NCI-H128 (cell line): ENCODE results near the gene CELF1.

ENCODE experiments used
- DNase-seq: peaks from one replicate; lab custom pipeline; 2025; ENCODE audit not compliant: unreplicated experiment; lab: John Stamatoyannopoulos, UW

CELF1 gene

GRCh38 chr11:47488674-47489394, 64.1 kb downstream of the CELF1 start:
- DNase-seq = no peak

- DNase-seq = no peak
Observed at GRCh38 chr11:47488111-47488510, 64.8 kb downstream of the CELF1 start.

- DNase-seq = no peak
Observed at GRCh38 chr11:47487421-47487820, 65.5 kb downstream of the CELF1 start.

DNA sequence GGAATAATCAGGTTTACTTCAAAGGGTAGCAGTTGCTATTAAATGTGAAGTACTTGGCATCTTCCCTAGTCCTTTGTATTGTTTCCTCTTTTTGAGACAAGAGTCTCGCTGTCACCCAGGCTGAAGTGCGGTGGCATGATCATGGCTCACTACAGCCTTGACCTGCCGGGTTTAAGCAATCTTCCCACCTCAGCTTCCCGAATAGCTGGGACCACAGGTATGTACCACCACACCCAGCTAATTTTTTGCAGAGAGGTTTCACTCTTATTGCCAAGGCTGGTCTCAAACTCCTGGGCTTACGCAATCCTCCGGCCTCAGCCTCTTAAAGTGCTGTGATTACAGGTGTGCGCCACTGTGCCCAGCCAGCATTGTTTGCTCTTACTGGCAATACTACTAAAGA, 67.8 kb downstream of the CELF1 start:
- DNase-seq = no peak

- DNase-seq = no peak
Observed at GRCh38 chr11:47483457-47483856, 69.5 kb downstream of the CELF1 start.

DNA sequence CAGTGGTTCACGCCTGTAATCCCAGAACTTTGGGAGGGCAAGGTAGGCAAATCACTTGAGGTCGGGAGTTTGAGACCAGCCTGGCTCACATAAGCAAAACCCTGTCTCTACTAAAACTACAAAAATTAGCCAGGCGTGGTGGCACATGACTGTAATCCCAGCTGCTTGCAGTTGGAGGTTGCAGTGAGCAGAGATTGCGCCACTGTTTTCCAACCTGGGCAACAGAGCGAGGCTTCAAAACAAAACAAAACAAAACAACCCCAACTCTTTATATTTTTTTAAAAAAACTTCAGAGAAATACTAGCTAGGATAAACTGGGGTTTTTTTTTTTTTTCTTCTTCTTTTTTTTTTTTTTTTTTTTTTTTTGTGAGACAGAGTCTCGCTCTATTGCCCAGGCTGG, 72.2 kb downstream of the CELF1 start:
- DNase-seq = no peak

DNA sequence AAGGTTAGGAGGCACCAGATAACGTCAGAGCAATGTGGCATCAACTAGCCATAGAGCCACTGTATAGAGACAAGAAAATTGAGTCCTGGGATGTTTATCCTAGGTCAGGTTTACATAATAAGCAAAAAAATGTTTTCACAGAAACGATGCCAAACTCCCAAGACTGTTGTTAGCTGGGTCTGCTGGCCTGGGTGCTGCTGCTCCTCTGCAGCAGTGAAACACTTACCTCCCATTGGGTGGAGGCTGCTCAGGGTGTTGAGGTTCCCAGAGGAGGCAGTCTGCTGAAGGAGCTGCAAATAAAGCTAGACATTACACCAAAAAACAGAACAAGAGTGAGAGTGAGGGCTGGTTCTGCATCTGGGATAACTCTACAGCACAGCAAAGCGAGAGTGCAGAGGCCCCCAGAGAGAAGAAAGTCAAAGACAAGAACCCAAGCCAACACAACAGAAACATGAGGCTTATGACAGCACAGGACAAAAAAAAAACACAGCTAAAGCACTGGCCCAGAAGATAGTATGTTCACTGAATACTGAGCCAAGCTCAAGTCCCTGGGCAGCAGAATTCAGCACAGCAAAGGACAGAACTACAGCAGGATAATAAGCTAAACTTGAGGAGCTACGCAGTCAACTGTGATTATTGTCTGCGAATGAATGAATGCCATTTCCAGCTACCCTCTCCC, 74.1 kb downstream of the CELF1 start:
- no peak for DNase-seq

DNA sequence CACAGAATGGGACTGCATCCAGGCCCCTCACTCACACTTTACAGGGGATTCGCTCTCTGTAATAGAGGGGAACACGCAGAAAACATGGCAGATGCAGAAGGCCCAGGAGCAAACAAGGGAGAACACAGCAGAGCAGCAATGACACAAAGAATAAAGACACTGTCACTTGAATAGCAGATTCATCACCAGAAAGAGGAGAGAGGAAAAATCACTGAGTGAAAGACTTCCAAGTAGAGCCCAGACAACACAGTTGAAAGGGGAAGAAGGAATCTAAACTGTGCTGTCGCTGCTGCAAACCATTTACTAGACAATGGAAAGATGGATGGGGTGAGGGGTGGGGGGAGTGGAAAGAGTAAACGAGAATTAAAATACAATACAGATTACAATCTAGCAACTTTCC, 75.2 kb downstream of the CELF1 start:
- DNase-seq = no peak

- DNase-seq = no peak
Observed at GRCh38 chr11:47477323-47477722, 75.6 kb downstream of the CELF1 start.

DNA sequence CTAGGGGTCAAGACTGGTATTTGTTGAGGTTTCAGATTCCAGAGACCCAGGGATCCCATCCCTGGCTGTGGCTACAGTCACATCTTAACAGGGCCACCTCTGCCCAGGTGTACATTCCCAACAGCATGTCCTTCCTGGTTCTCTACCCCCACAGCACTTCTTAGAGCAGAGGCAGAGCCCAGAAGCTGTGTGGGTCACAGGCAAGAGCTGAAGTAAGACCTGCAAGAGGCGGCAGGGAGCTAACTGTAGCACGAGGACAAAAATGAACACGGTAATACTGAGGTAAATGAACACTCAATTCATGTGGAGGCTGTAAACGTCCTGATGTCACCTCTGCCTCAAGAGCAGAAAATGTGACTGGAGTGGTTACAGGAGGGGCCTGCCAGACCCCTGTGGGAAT, 82.3 kb downstream of the CELF1 start:
- DNase-seq = no peak

DNA sequence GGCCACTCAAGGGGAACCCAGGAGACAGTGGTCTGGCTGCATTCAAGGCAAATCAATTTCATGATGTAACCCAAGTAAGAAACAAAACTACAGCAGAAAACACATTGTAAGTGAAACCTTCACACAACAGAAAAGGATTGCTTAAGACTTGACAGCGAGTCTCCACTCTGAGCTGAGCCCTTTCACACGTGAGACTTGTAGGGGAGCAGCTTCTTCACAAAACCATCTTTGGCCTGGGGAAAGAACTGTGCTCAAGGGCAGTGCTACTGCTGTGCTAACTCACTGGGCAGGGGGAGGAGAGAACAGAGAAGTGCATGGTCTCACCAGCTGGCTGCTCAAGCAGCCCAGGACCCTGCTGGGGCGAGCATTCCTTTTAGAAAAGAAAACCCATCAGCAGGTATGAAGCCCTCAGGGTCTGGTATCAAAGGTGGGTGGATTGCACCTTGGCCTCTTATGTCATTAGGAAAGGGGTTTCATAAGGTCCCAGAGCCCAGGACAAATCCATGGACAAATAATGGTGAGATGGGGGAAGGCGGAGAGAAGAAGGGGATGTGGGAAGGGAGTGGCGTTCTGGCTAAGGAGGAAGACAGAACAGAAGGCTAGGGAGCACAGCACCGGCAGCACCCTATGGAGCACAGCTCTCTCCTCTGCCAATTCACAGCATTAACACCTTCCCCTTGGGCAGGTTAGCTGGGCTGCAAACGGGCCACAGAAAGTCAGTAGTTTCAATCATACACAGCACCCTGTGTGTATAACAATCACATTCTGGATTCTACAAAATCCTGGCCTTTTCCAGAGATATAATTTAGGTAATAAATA, 83.4 kb downstream of the CELF1 start:
- DNase-seq = no peak

- no peak for DNase-seq
Observed at GRCh38 chr11:47468598-47469214, 84.2 kb downstream of the CELF1 start.

- DNase-seq = peak; percentile 43
Observed at GRCh38 chr11:47467357-47467756, 85.6 kb downstream of the CELF1 start.

DNA sequence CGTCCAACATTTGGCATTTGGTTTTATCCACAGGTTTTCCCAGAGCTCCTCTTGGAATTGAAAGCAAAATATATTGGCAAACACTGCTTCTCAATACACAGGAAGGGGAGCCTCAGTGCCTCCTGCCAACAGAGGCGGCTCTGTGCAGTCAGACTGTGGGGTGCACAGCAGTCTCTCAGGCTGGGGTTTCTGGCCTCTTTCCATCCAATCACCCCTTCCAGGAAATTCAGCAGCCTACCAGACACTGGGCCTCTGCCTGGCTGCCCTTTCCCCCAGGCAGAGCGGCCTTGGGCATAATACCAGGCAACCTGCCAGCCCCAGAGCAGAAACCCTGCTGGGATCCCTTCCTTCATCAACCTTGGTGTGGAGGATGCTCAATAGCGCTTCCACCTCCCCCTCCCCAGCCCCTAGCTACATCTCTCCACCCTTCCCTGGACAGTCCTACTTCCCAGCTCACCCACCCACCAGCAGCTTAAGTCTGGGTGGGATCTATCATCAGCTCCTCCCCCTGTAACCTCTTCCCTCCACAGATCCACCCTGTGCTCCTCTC, 86.2 kb downstream of the CELF1 start:
- DNase-seq = peak; percentile 70

DNA sequence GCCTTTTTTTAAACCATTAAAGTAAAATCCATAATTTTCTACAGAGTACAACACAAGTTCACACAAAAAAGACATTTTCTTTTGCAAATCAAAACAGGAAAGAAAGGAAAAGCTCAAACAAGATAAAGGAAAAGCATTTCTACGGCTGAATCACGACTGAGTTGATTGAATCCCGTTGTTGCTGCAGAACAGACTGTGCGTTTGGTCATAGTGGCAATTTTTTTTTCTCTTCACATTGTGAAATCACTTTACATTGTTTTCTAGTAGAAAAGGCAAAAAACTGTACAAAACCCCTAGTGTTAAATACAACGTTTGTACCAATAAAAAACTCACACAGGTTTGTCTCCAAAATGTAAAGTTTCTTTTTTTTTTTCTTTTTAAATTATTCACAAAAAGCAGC, 86.7 kb downstream of the CELF1 start:
- DNase-seq = no peak

- peak; percentile 82 for DNase-seq
Observed at GRCh38 chr11:47464483-47464882, 88.4 kb downstream of the CELF1 start.

DNA sequence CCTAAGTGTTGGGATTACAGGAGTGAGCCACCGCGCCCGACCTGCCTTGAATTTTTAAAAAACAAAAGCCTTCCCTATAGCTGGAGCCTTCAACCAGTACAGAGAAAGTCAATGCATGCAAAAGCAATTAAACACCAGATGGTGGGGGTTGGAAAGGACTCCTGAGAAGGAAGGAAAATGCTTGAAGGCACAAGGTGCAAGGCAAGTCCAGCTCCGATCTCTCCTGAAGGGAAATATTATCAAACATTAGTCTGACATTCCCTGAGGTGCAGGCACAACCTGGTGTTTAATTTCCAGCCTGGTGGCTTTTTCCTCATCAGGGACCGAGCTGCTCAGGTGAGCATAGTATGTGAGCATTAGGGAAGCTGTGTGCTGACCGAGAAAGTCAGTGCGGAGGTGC, 91.1 kb downstream of the CELF1 start:
- DNase-seq = no peak

- no peak for DNase-seq
Observed at GRCh38 chr11:47460571-47461235, 92.2 kb downstream of the CELF1 start.

GRCh38 chr11:47454258-47454671, 98.7 kb downstream of the CELF1 start:
- DNase-seq = peak; percentile 37

DNA sequence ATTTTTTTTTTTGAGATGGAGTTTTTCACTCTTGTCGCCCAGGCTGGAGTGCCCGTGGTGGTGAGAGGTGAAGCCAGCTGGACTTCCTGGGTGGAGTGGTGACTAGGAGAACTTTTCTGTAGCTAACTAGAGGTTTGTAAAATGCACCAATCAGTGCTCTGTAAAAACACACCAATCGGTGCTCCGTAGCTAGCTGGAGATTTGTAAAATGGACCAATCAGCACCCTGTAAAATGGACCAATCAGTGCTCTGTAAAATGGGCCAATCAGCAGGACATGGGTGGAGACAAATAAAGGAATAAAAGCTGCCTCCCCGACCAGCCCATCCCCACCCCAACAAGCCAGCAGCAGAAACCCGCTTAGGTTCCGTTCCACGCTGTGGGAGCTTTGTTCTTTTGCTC, 99.6 kb downstream of the CELF1 start:
- no peak for DNase-seq

DNA sequence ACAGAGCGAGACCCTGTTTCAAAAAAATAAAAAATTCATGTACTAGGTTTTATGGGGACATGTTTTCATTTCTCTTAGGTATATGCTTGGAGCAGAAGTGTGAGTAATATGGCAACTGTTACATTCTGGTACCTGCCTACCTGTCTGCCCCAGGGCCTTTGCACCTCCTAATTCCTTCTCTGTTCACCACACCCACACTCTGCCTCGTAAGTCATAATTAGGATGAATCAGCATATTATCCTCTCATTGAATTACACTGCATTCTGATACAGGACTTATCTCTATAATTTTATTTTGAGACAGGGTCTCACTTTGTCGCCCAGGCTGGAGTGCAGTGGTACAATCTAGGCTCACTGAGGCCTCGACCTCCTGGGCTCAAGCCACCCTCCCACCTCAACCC, 100.9 kb downstream of the CELF1 start:
- DNase-seq = no peak
